SK-N-SH treated with all-trans-retinoic acid at 6 μM for 48 hours (cell line): ENCODE results near the gene COL15A1.

ENCODE experiments used
- CREB5 ChIP-seq: fragments of 250-450 bp; sonication (Bioruptor Pico); IDR thresholded peaks from 2 replicates; pipeline ENCODE4 v1.5.1; 2020; ENCODE audit warnings: low read depth, mild to moderate bottlenecking, moderate library complexity
- CSRNP3 ChIP-seq: fragments of 250-450 bp; sonication (Bioruptor Pico); IDR thresholded peaks from 2 replicates; pipeline ENCODE4 v1.5.1; 2021; ENCODE audit warnings: mild to moderate bottlenecking, moderate library complexity
- GLIS3 ChIP-seq: fragments of 250-450 bp; sonication (Bioruptor Pico); IDR thresholded peaks from 2 replicates; pipeline ENCODE4 v1.5.0; 2020; ENCODE audit warnings: mild to moderate bottlenecking, moderate library complexity
- ZFP3 ChIP-seq: fragments of 250-450 bp; sonication (Bioruptor Pico); IDR thresholded peaks from 2 replicates; pipeline ENCODE4 v1.5.0; 2020; ENCODE audit warnings: mild to moderate bottlenecking, moderate library complexity

- TF ChIP-seq ZFP3 (CRISPR knock-in tag): no peak
- no peak for TF ChIP-seq CSRNP3 (CRISPR knock-in tag)
- TF ChIP-seq GLIS3: no peak
- TF ChIP-seq CREB5 (CRISPR knock-in tag): no peak
Measured at GRCh38 chr9:99004115-99004514, 60.4 kb downstream of the COL15A1 start.
